GM12872 (cell line): Measurements from ENCODE around the gene PRKAG1.

ENCODE experiments used
- TF ChIP-seq, protein P1 (sequence below): IDR thresholded peaks from 3 replicates; pipeline ENCODE4 v1.5.1; 2011; ENCODE audit warnings: low read depth, mild to moderate bottlenecking, low read length, moderate library complexity; ENCODE audit not compliant: insufficient read depth

Gene PRKAG1

DNA sequence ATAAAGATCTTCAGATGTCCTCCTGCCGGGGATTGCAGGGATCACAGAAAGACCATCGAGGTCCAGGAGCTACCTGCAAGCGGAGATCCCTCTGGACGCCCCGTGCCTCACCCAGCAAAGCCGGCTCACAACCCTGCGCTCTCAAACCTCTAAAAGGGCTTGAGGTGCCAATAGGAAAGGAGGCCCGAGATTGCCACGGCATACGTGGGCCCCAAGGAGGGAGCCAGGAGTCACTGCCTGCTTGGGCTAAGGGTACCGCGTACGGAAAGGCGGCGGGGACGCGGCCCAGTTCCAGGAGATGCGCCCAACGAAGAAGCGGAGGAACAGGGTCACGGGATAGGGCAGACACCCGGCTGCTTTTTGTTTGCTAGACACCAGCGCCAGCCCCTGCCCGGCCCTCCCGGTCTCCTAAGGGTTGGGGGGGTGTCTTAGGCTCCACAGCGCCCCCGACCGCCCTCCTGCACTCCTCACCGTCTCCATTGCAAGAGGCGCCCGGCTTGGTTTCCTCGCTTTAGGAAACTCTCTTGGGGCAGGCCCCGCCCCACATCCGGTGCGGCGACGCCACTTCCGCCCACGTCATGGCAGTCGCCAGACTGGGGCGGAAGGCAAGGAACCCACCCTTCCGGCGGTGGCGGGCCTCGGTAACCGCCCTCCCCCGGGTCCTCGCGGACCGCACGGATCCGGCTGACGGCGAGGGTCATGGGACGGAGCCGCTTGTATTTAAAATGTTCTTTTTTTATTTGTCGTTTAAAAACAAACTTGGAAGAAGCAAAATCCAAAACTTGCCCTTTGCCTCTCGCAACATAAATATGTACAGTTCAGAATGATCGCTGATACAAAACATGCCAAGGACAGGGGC lies at the start of gene PRKAG1:
TSS of gene PRKAG1 (minus strand) at position 516 of the 859 bp plus-strand sequence. CDS start at position 480, 36 bp downstream.
- TF ChIP-seq, protein P1, sequence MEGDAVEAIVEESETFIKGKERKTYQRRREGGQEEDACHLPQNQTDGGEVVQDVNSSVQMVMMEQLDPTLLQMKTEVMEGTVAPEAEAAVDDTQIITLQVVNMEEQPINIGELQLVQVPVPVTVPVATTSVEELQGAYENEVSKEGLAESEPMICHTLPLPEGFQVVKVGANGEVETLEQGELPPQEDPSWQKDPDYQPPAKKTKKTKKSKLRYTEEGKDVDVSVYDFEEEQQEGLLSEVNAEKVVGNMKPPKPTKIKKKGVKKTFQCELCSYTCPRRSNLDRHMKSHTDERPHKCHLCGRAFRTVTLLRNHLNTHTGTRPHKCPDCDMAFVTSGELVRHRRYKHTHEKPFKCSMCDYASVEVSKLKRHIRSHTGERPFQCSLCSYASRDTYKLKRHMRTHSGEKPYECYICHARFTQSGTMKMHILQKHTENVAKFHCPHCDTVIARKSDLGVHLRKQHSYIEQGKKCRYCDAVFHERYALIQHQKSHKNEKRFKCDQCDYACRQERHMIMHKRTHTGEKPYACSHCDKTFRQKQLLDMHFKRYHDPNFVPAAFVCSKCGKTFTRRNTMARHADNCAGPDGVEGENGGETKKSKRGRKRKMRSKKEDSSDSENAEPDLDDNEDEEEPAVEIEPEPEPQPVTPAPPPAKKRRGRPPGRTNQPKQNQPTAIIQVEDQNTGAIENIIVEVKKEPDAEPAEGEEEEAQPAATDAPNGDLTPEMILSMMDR, result peak; percentile 64

DNA sequence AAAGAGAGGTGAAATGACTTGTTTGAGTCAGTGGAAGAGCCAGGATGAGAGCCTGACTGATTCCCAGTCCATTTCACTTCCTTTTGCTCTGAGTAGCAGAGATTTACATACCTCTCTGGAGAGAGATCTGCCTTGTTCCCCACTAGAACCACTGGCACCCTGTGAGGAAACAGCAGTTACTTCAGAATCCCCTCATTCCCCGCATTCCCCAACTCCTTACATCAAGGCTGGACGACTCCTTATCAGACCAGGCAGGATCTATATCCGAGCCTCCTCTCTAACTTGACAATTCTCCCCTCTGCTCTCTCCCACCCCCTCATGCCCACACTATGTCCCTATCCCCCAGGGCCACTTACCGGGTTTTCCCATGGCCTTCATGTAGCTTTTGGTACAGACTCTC lies 47.5 kb upstream of the PRKAG1 start:
- TF ChIP-seq, protein P1, result no peak

DNA sequence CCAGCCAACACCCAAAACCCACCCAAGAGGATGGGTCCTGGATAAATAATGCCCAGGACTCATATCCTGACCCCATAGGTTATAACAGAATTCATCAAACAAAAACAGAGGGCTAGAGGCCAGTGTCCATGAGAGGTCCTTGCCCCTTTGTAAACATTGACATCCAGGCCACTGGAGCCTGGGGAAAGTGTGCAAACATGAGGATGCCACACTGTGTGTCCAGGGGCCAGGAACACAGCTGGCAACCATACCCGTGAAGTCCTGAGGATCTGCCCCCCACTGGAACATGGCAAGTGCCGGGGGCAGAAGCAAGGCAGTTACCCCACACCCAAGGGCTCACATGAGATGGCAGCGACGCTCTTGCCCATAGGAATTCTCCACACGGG lies 46.2 kb upstream of the PRKAG1 start:
- TF ChIP-seq, protein P1, result no peak

DNA sequence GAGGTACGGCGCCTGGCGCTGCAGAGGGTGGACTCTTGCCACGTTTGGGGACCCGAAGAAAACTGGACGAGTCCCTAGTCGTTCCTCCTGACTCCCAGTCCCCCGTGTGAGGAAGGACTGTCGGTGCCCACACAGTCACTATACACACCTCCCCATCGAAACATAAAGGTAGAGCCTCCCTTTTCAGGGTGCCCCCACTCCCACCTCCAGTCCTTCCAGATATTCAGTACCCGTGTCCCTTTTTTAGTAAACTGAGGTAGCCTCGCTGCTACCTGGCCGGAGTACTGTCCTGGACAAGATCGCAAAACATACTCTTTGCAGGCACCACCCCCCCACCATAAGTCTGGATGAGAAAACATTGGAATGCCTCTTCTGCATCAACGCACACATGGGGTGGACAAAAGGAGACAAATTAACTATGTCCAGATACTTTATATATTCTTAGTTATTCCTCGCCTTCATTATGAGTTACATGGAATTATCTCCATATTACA lies 42.6 kb upstream of the PRKAG1 start:
- TF ChIP-seq, protein P1, result no peak

DNA sequence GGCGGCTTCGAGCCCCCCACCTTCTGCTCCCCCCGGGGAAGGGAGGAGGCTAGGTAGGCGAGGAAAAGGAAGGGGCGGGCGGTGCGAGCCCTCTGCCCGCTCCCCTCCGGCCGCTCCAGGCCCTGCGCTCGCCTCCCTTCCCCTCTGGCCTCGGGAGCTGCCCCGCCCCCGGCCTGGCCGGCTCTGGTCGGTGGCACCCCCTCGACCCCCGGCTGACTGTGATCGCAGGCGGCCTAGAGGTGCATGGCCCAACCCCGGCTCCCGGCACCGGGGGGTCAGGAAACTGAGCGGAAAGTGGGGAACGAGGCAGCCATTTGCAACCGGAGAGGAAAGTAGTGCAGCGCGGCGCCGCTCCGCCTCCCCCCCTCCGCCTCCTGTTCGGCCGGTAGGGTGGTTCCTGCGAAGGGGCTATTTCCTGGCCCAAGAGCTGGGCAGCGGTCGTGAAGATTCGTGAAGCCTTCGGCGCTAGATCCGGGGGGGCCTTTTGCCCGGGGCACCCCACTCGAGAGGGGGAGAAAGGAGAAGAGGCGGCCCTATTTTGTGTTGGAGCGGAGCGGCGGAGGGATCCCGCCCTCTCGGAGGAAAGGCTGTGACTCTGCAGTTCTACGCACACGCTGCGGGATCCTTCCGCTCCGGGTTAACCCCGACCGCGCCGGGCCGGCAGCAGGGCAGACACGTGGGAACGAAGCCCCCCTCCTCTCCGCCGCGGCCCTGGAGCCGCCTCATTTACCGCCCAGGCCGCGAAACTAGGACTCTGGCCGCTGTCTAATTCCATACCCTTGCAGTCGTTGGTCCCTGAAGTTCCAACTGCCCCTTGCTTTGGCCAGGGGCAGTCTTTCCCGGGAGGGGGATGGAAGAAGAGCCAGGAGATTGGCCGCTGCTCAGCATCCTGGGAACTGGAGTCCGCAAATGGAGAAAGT lies 41.9 kb upstream of the PRKAG1 start, which contains the start of gene KMT2D:
TSS of gene KMT2D (minus strand) at position 558 of the 920 bp plus-strand sequence. CDS start 5,470 bp downstream, outside the sequence.
- TF ChIP-seq, protein P1, result peak; percentile 38; the same call in 1 of the 3 replicates

DNA sequence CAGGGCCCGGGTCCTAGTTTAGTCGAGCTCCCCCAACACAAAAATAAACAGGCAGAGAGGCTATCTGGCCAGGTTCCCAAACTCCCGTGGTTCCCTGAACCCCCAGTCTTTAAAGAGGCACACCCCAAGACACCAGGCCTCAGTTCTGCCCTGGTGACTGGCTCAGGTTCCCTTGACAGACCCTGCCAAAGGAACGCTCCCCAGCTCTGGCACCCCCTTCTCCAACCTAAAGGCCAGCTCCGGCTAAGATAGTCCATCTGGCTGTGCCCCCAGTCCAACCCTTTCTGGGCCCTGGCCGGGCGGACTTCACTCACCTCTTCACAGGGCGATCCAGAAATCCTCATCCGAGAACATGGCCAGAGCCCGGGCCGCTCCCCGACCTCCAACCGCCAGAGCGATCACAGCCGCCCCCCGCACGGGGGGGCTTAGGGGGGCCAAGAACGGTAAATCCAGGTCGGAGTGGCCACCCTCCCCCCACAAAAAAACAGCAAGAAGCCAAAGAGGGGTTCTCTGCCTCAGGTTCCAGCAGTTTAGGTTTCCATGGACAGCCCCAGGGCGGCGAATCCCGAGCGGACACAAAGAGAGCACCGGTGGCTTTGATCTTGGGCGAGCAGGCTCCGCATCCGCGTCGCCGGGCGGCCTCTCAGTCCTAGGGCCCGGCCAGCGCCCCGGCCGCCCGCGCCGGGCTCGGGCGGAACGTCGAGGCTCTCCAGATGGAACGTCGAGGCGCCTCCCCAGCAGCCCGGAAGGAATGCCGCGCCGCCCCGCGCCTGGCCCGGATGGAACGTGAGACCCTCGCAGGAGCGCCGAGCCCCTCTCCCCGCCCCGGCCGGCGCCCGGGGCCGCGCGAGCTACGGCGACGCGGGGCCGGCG lies 41.0 kb upstream of the PRKAG1 start:
- TF ChIP-seq, protein P1, result no peak
